ENCODE results near the gene NGEF. TPM values are rescaled to one million over a fixed set of nuclear protein-coding genes. Genes with fewer than 3 reads are reported as not detected.

The NGEF gene
- total RNA-seq, 4 donors from 2014 or later: 14.4 to 25.0 (median 17.9) TPM

DNA sequence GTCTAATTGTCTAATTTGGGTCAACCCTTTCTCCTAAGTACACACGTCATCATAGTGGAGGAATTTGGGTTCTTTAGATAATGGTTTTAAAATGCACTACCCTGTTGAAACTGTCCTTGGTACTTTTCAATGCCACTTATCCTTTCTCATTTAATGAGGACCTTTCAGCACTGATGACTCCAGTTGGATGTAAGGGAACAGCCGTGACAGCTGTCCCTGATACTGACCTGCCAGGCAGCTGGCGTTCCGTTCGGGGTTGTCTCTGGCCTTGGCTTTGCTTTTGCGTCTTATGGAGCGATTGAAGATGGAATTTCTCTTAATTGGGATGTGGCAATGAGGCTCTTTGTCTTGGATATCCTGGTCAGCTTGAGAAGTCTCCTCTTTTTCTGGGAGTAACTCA is 38.7 kb downstream of the NGEF start:
- Histone ChIP-seq H3K4me3 (no peak overlapping the region), H3K36me3 (no peaks in the 10 kb centered on the region), H3K27me3 (peaks cover 2% of the 10 kb centered on the region), H3K4me1 (no peaks in the 10 kb centered on the region), H3K9me3 (no peaks in the 10 kb centered on the region), H3K27ac (no peak overlapping the region)
- peak in 1 of 2 donors; percentile 37 for DNase-seq (ENCODE audit: low spot score in 2 of 2)
- 86% methylated on average over 7 of the region's 7 CpGs for WGBS
- TF ChIP-seq, protein P1, sequence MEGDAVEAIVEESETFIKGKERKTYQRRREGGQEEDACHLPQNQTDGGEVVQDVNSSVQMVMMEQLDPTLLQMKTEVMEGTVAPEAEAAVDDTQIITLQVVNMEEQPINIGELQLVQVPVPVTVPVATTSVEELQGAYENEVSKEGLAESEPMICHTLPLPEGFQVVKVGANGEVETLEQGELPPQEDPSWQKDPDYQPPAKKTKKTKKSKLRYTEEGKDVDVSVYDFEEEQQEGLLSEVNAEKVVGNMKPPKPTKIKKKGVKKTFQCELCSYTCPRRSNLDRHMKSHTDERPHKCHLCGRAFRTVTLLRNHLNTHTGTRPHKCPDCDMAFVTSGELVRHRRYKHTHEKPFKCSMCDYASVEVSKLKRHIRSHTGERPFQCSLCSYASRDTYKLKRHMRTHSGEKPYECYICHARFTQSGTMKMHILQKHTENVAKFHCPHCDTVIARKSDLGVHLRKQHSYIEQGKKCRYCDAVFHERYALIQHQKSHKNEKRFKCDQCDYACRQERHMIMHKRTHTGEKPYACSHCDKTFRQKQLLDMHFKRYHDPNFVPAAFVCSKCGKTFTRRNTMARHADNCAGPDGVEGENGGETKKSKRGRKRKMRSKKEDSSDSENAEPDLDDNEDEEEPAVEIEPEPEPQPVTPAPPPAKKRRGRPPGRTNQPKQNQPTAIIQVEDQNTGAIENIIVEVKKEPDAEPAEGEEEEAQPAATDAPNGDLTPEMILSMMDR (IDR thresholded peaks at IDR 0.05): no peak
- TF ChIP-seq POLR2AphosphoS5 (IDR thresholded peaks at IDR 0.05): no peak
- no peak for TF ChIP-seq EP300 (IDR thresholded peaks at IDR 0.05)
- no peak for TF ChIP-seq POLR2A (IDR thresholded peaks at IDR 0.05)

DNA sequence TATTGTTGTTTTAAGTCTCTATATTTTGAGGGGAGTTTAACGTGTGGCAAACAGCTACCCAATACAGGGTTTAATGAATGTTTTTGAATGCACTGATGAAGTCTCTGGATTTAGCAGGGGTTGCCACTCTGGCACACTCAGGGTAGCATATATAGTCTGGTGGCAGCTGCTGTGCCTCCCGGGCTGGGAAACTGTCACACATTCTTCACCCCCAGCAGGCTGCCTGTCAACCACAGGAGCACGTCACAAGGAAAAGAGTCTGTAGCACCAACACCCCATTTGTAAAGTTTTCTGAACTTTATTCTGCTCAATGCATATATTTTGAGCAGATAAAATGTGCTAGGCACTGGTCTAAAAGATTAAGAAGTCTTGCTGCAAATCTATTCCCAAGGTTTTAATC is 39.3 kb downstream of the NGEF start:
- TF ChIP-seq EP300 (IDR thresholded peaks at IDR 0.05) (no peak), POLR2A (IDR thresholded peaks at IDR 0.05) (no peak), POLR2AphosphoS5 (IDR thresholded peaks at IDR 0.05) (no peak)
- TF ChIP-seq, protein P1 (IDR thresholded peaks at IDR 0.05): no peak
- Histone ChIP-seq H3K36me3 (no peaks in the 10 kb centered on the region), H3K9me3 (no peaks in the 10 kb centered on the region), H3K4me1 (no peaks in the 10 kb centered on the region), H3K4me3 (no peak overlapping the region), H3K27ac (no peak overlapping the region), H3K27me3 (peaks cover 2% of the 10 kb centered on the region)
- WGBS: 76% methylated on average over 3 of the region's 3 CpGs
- peak in 1 of 2 donors; percentile 45 for DNase-seq (ENCODE audit: low spot score in 2 of 2)

DNA sequence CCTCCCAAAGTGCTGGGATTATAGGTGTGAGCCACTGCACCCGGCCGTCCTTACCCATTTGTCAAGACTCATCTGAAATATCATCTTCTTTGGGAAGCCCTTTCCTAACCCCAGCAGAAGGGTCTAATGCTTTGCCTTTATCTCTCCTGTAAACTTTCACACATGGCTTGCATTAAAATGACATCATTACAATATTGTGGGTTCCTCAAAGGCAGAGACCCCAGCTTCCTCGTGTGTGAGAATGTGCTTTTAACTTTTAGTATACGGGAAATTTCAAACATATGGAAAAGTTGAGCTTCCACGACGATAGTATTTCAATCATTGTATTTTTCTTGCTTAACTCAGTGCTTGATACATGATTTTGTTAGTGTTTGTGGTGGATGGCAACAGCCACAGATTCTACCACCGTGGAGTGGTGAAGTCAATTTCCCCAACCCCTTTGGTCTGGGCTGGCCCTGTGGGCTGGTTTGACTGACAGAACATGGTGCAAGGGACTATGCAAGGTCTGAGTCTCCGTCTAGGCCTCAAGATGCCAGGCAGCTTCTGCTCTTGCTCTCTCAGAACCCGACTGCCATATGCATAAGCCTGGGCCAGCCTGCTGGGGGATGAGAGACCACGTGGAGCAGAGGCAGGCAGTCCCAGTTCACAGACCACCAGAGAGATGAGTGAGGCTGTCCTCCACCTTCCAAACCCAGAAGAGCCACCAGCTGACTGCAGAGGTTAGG is 39.9 kb downstream of the NGEF start:
- Histone ChIP-seq H3K4me3 (no peak overlapping the region), H3K9me3 (no peaks in the 10 kb centered on the region), H3K4me1 (no peaks in the 10 kb centered on the region), H3K27ac (no peak overlapping the region), H3K36me3 (no peaks in the 10 kb centered on the region), H3K27me3 (peaks cover 2% of the 10 kb centered on the region)
- no peak for TF ChIP-seq POLR2AphosphoS5 (IDR thresholded peaks at IDR 0.05)
- TF ChIP-seq, protein P1 (IDR thresholded peaks at IDR 0.05): no peak
- no peak for TF ChIP-seq POLR2A (IDR thresholded peaks at IDR 0.05)
- no peak for TF ChIP-seq EP300 (IDR thresholded peaks at IDR 0.05)
- 76% methylated on average over 10 of the region's 10 CpGs for WGBS
- DNase-seq (ENCODE audit: low spot score in 2 of 2): peak in 1 of 2 donors; percentile 40

DNA sequence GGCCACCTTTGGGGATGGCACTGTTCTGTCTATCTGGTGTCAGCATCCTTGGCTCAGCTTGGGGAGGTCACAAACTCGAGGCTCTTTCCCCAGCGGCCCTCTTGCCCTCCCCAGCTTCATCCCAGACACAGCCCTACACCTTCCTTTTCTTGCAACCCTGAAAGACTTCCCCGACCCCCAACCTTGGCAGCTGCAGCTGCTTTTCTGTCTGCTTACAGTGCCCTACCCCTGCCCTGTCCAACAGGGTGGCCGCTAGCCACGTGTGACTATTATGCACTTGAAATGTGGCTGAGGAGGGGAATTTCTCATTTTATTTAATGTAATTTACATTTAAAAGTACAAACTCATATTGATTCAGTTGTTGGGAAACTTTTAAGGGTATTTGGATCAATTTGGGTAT is 41.3 kb downstream of the NGEF start:
- no peaks in the 10 kb centered on the region for H3K36me3 ChIP-seq
- no peak overlapping the region for H3K27ac ChIP-seq
- no peaks in the 10 kb centered on the region for H3K9me3 ChIP-seq
- H3K27me3 ChIP-seq: peaks cover 2% of the 10 kb centered on the region
- WGBS: 66% methylated on average over 5 of the region's 5 CpGs
- no peak for DNase-seq (ENCODE audit: low spot score in 2 of 2)
- TF ChIP-seq EP300 (IDR thresholded peaks at IDR 0.05) (no peak), POLR2A (IDR thresholded peaks at IDR 0.05) (no peak), POLR2AphosphoS5 (IDR thresholded peaks at IDR 0.05) (no peak)
- TF ChIP-seq, protein P1 (IDR thresholded peaks at IDR 0.05): no peak
- H3K4me1 ChIP-seq: no peaks in the 10 kb centered on the region
- H3K4me3 ChIP-seq: no peak overlapping the region

DNA sequence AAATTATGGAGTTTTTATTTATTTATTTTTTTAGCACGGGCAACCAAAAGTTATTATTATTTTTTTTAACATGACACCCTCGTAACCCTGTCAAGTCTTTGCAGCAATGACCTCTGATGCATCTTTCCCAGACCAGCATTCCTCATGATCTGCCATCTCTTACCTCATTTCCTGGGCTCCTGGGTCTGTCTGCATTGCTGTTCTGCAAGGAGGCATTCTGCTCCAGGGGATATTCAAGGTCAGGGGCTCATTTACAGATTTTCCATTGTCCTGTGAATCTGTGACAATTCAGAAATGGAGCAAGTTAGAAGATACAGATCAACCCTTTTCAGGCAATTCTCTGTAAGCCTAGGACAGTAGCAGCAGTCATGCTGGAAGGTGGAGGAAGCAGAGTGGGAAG is 43.0 kb downstream of the NGEF start:
- H3K4me1 ChIP-seq: no peaks in the 10 kb centered on the region
- 76% methylated on average over 2 of the region's 2 CpGs for WGBS
- no peaks in the 10 kb centered on the region for H3K36me3 ChIP-seq
- TF ChIP-seq EP300 (IDR thresholded peaks at IDR 0.05) (no peak), POLR2AphosphoS5 (IDR thresholded peaks at IDR 0.05) (no peak), POLR2A (IDR thresholded peaks at IDR 0.05) (no peak)
- TF ChIP-seq, protein P1 (IDR thresholded peaks at IDR 0.05): no peak
- no peak for DNase-seq (ENCODE audit: low spot score in 2 of 2)
- H3K27ac ChIP-seq: no peak overlapping the region
- no peaks in the 10 kb centered on the region for H3K9me3 ChIP-seq
- peaks cover 2% of the 10 kb centered on the region for H3K27me3 ChIP-seq
- H3K4me3 ChIP-seq: no peak overlapping the region

Measured in suprapubic skin (tissue), 4 donors.